Measurements from ENCODE around the gene CHCHD4. TPM values are rescaled to one million over a fixed set of nuclear protein-coding genes. Genes with fewer than 3 reads are reported as not detected.

The CHCHD4 gene
- total and polyA plus RNA-seq, 2 experiments from 2014 or later: 16.0 to 31.0 TPM

DNA sequence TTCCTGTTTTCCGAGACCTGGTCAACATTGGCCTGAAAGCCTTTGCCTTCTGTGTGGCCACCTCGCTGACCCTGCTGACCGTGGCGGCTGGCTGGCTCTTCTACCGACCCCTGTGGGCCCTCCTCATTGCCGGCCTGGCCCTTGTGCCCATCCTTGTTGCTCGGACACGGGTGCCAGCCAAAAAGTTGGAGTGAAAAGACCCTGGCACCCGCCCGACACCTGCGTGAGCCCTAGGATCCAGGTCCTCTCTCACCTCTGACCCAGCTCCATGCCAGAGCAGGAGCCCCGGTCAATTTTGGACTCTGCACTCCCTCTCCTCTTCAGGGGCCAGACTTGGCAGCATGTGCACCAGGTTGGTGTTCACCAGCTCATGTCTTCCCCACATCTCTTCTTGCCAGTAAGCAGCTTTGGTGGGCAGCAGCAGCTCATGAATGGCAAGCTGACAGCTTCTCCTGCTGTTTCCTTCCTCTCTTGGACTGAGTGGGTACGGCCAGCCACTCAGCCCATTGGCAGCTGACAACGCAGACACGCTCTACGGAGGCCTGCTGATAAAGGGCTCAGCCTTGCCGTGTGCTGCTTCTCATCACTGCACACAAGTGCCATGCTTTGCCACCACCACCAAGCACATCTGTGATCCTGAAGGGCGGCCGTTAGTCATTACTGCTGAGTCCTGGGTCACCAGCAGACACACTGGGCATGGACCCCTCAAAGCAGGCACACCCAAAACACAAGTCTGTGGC, 17.1 kb upstream of the CHCHD4 start:
- H3K4me1 ChIP-seq (ENCODE audit: low read depth): peaks cover 32% of the 10 kb centered on the region
- peaks cover 4% of the 10 kb centered on the region for H3K36me3 ChIP-seq
- TF ChIP-seq, protein P1, sequence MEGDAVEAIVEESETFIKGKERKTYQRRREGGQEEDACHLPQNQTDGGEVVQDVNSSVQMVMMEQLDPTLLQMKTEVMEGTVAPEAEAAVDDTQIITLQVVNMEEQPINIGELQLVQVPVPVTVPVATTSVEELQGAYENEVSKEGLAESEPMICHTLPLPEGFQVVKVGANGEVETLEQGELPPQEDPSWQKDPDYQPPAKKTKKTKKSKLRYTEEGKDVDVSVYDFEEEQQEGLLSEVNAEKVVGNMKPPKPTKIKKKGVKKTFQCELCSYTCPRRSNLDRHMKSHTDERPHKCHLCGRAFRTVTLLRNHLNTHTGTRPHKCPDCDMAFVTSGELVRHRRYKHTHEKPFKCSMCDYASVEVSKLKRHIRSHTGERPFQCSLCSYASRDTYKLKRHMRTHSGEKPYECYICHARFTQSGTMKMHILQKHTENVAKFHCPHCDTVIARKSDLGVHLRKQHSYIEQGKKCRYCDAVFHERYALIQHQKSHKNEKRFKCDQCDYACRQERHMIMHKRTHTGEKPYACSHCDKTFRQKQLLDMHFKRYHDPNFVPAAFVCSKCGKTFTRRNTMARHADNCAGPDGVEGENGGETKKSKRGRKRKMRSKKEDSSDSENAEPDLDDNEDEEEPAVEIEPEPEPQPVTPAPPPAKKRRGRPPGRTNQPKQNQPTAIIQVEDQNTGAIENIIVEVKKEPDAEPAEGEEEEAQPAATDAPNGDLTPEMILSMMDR (IDR thresholded peaks at IDR 0.05; ENCODE audit: low read depth, low read length): no peak
- DNase-seq (ENCODE audit: low read depth in 1 of 2, low spot score in 1 of 2): peak in 1 of 2 donors; percentile 21
- H3K4me3 ChIP-seq: no peak overlapping the region
- H3K9me3 ChIP-seq (ENCODE audit: low read depth): no peaks in the 10 kb centered on the region
- H3K27ac ChIP-seq: no peak overlapping the region
- H3K27me3 ChIP-seq: no peaks in the 10 kb centered on the region

GRCh38 chr3:14141144-14141543, 16.5 kb upstream of the CHCHD4 start:
- peaks cover 4% of the 10 kb centered on the region for H3K36me3 ChIP-seq
- H3K9me3 ChIP-seq (ENCODE audit: low read depth): no peaks in the 10 kb centered on the region
- TF ChIP-seq, protein P1 (IDR thresholded peaks at IDR 0.05; ENCODE audit: low read depth, low read length): no peak
- H3K27me3 ChIP-seq: no peaks in the 10 kb centered on the region
- no peak overlapping the region for H3K27ac ChIP-seq
- no peak overlapping the region for H3K4me3 ChIP-seq
- no peak for DNase-seq (ENCODE audit: low read depth in 1 of 2, low spot score in 1 of 2)
- peaks cover 33% of the 10 kb centered on the region for H3K4me1 ChIP-seq (ENCODE audit: low read depth)

- DNase-seq (ENCODE audit: low read depth in 1 of 2, low spot score in 1 of 2): no peak
- Histone ChIP-seq H3K4me3 (no peak overlapping the region), H3K27me3 (no peaks in the 10 kb centered on the region), H3K4me1 (ENCODE audit: low read depth) (peaks cover 33% of the 10 kb centered on the region), H3K27ac (no peak overlapping the region), H3K9me3 (ENCODE audit: low read depth) (no peaks in the 10 kb centered on the region), H3K36me3 (peaks cover 2% of the 10 kb centered on the region)
- TF ChIP-seq, protein P1 (IDR thresholded peaks at IDR 0.05; ENCODE audit: low read depth, low read length): no peak
These were observed 16.0 kb upstream of the CHCHD4 start for GRCh38 chr3:14140668-14141067.

DNA sequence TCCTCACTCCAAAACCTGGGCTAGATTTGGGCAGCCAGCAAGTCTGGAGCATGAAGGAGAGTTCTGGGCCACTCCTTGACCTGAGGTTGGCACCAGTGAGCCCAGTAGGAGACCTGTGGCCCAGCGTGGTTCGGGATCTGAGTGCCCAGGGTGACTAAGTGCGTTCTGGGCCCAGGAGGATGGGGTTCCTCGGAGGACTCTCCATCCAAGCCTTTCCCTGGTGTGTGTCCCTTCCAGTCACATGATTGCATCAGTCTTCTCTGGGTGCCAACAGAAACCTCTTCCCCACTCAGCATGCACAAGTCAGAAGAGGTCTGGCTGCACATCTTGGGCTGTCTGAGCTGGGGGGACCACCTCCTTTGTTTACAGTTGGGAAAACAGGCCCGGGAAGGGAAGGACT, 15.1 kb upstream of the CHCHD4 start:
- Histone ChIP-seq H3K4me3 (no peak overlapping the region), H3K27me3 (no peaks in the 10 kb centered on the region), H3K9me3 (ENCODE audit: low read depth) (no peaks in the 10 kb centered on the region), H3K27ac (no peak overlapping the region), H3K36me3 (peaks cover under 1% of the 10 kb centered on the region), H3K4me1 (ENCODE audit: low read depth) (peaks cover 29% of the 10 kb centered on the region)
- TF ChIP-seq, protein P1 (IDR thresholded peaks at IDR 0.05; ENCODE audit: low read depth, low read length): no peak
- peak in 1 of 2 donors; percentile 18 for DNase-seq (ENCODE audit: low read depth in 1 of 2, low spot score in 1 of 2)

DNA sequence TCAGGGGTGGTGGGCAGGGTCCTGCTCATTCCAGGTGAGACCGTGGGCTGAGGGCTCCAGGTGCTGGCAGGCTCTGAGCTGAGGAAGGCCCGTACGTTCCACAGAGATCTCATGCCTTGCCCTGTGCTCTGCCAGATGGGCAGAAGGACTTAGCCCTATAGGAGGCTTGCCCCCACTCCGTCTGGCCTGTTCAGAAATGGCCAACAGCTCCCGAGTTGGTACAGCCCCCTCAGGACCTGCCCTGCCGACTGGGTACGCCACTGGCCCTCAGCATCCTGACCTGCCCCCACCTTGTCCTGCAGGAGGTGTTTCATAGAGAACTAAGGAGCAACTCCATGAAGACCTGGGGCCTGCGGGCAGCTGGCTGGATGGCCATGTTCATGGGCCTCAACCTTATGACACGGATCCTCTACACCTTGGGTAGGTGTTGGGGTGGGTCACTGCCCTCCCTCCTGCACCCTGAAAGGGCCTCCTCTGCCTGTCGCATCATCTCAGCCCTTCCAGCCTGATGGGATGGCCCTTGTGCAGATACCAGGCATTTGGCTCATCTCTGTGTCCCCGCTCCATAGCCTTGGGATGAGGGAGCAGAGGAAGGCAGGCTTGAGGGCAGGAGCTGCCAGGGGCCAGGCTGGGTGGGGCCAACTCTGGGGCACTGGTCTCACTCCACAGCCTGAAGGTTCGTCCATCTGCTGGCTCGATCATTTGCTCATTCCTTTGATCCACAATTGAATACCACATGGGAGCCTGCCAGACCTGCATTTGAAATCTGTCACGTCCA, 14.4 kb upstream of the CHCHD4 start:
- Histone ChIP-seq H3K4me1 (ENCODE audit: low read depth) (peaks cover 22% of the 10 kb centered on the region), H3K36me3 (peaks cover 3% of the 10 kb centered on the region), H3K4me3 (no peak overlapping the region), H3K9me3 (ENCODE audit: low read depth) (no peaks in the 10 kb centered on the region), H3K27ac (no peak overlapping the region), H3K27me3 (no peaks in the 10 kb centered on the region)
- no peak for DNase-seq (ENCODE audit: low read depth in 1 of 2, low spot score in 1 of 2)
- TF ChIP-seq, protein P1 (IDR thresholded peaks at IDR 0.05; ENCODE audit: low read depth, low read length): no peak

Data from cardiac muscle cell (in vitro differentiated cells and primary cell).